Trophoblast cell (in vitro differentiated cells and primary cell): ENCODE measurements around the gene TC2N.
"Not testable (repeated sequence)": the region's sequence is repeated elsewhere in the genome, so short reads cannot be mapped to it uniquely, and the experiment has no call there.

Source experiments
- DNase-seq, 2 donors: peaks; one replicate each; pipeline ENCODE4 v3.0.0-alpha.2; 2016
- H2AFZ ChIP-seq: 2 replicates; pipeline ENCODE4 v1.6.1; 2013; ENCODE audit warnings: low read length, moderate library complexity, mild to moderate bottlenecking; ENCODE audit not compliant: insufficient read depth, poor library complexity
- H2AK5ac ChIP-seq: 2 replicates; pipeline ENCODE4 v1.6.1; 2013; ENCODE audit warnings: mild to moderate bottlenecking, low read length
- H2BK120ac ChIP-seq: 2 replicates; pipeline ENCODE4 v1.6.1; 2013; ENCODE audit warnings: low read length, mild to moderate bottlenecking, moderate library complexity; ENCODE audit not compliant: insufficient read depth, poor library complexity
- H2BK12ac ChIP-seq: 2 replicates; pipeline ENCODE4 v1.6.1; 2013; ENCODE audit warnings: mild to moderate bottlenecking, low read length, moderate library complexity
- H2BK5ac ChIP-seq: 2 replicates; pipeline ENCODE4 v1.6.1; 2013; ENCODE audit warnings: low read length, low read depth, moderate library complexity, mild to moderate bottlenecking; ENCODE audit not compliant: poor library complexity
- H3K14ac ChIP-seq: 2 replicates; pipeline ENCODE4 v1.6.1; 2013; ENCODE audit warnings: mild to moderate bottlenecking, low read length
- H3K18ac ChIP-seq: 2 replicates; pipeline ENCODE4 v1.6.1; 2013; ENCODE audit warnings: mild to moderate bottlenecking, low read length
- H3K23ac ChIP-seq: 2 replicates; pipeline ENCODE4 v1.6.1; 2013; ENCODE audit warnings: low read length
- H3K27ac ChIP-seq: 2 replicates; pipeline ENCODE4 v1.5.1; 2013; ENCODE audit warnings: low read depth, mild to moderate bottlenecking, inconsistent platforms, low read length, moderate library complexity
- H3K27me3 ChIP-seq: 2 replicates; pipeline ENCODE4 v1.6.1; 2013; ENCODE audit warnings: inconsistent platforms, mild to moderate bottlenecking, low read length, moderate library complexity; ENCODE audit not compliant: insufficient read depth
- H3K36me3 ChIP-seq, 2 experiments: 1 replicate in 1 of 2; 2 replicates in 1 of 2; pipeline ENCODE4 v1.6.1; 2013; ENCODE audit warnings: low read length in 2 of 2, mild to moderate bottlenecking in 2 of 2, moderate library complexity in 1 of 2; ENCODE audit not compliant: insufficient read depth in 2 of 2, control insufficient read depth in 1 of 2
- H3K4ac ChIP-seq: 2 replicates; pipeline ENCODE4 v1.6.1; 2013; ENCODE audit warnings: low read depth, mild to moderate bottlenecking, low read length, moderate library complexity
- H3K4me1 ChIP-seq, 2 experiments: 1 replicate in 1 of 2; 2 replicates in 1 of 2; pipeline ENCODE4 v1.6.1; 2013; ENCODE audit warnings: low read length in 2 of 2, mild to moderate bottlenecking in 2 of 2, moderate library complexity in 1 of 2; ENCODE audit not compliant: insufficient read depth in 2 of 2, control insufficient read depth in 1 of 2
- H3K4me2 ChIP-seq: 2 replicates; pipeline ENCODE4 v1.6.1; 2013; ENCODE audit warnings: inconsistent platforms, mild to moderate bottlenecking, low read length, moderate library complexity
- H3K4me3 ChIP-seq: 2 replicates; pipeline ENCODE4 v1.5.1; 2013; ENCODE audit warnings: mild to moderate bottlenecking, low read depth, low read length, inconsistent platforms
- H3K79me1 ChIP-seq: one replicate; pipeline ENCODE4 v1.6.1; 2013; ENCODE audit warnings: low read length
- H3K79me2 ChIP-seq: 2 replicates; pipeline ENCODE4 v1.6.1; 2013; ENCODE audit warnings: low read length, mild to moderate bottlenecking; ENCODE audit not compliant: control insufficient read depth, insufficient read depth, poor library complexity
- H3K9ac ChIP-seq: 2 replicates; pipeline ENCODE4 v1.6.1; 2013; ENCODE audit warnings: mild to moderate bottlenecking, low read length
- H3K9me3 ChIP-seq: 2 replicates; pipeline ENCODE4 v1.6.1; 2013; ENCODE audit warnings: low read depth, mild to moderate bottlenecking, control low read depth, inconsistent platforms, low read length; ENCODE audit not compliant: insufficient read depth
- H4K12ac ChIP-seq: 2 replicates; pipeline ENCODE4 v1.6.1; 2013; ENCODE audit warnings: low read depth, mild to moderate bottlenecking, low read length, moderate library complexity
- H4K8ac ChIP-seq: 2 replicates; pipeline ENCODE4 v1.6.1; 2013; ENCODE audit warnings: low read depth, mild to moderate bottlenecking, low read length, moderate library complexity
- H4K91ac ChIP-seq: one replicate; pipeline ENCODE4 v1.6.1; 2013; ENCODE audit warnings: low read depth, mild to moderate bottlenecking, low read length, moderate library complexity
- WGBS: extraction: QIAGEN DNeasy Blood & Tissue Kit; methylation state at CpG from one replicate; pipeline ENCODE4 v1.1.7; 2013; ENCODE audit warnings: missing lambda C conversion rate; ENCODE audit not compliant: insufficient read length, insufficient coverage; ENCODE audit errors: extremely low coverage; 5-methylcytosine and 5-hydroxymethylcytosine counted together

The TC2N gene

DNA sequence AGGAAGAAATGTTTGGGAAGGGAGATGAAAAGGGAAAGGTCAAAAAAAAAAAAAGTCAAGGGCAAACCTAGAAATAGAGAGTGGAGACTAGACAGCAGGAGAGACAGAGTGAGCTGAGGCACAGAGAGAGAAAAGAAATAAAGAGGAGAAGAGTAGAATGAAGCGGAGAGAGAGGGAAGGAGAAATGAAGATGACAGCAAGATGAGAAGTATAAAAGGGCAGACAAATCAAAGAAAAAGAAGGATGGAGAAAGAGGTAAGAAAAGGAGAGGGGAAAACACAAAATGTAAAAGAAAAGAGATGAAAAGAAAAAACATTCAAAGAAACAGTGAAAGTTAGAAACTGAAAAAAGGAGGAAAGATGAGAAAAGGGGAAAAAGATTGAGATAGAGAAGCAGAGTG lies 53.0 kb downstream of the TC2N start:
- H3K4me2 ChIP-seq = no peak overlapping the region
- 100% methylated on average over 1 of the region's 1 CpG for WGBS

DNA sequence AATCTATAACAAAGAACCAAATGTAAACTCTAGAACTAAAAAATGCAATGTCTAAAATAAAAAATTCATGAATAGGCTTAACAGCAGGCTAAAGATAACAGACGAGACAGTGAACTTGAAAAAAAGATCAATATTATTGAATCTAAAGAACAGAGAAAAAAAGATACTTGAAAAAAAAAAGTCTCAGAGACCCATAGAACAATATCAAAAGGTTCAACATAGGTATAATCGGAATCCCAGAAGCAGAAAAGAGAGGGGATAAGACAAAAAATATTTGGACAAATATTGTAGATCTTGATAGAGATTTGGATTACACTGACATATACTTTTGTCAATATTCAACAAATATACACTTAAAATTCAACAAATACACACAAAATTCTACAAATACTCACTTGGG lies 56.6 kb downstream of the TC2N start:
- DNase-seq = no peak
- no CpG with 5 or more reads among the region's 2 CpGs for WGBS
- H2AK5ac ChIP-seq = no peak overlapping the region

More for the DNA sequence above, 53.0 kb downstream of the TC2N start:
- Histone ChIP-seq H3K79me1 (no peaks in the 10 kb centered on the region), H2AFZ (no peak overlapping the region), H3K9ac (no peak overlapping the region), H3K18ac (no peak overlapping the region), H3K79me2 (no peaks in the 10 kb centered on the region), H3K9me3 (no peaks in the 10 kb centered on the region), H4K12ac (no peak overlapping the region), H3K4me3 (no peak overlapping the region), H3K27me3 (no peaks in the 10 kb centered on the region), H4K8ac (no peak overlapping the region), H3K4me1 (no peaks in the 10 kb centered on the region), H3K4ac (no peak overlapping the region), H3K23ac (no peak overlapping the region), H2BK12ac (no peak overlapping the region), H3K14ac (no peak overlapping the region), H2BK120ac (no peak overlapping the region), H4K91ac (no peak overlapping the region), H3K27ac (no peak overlapping the region), H2AK5ac (no peak overlapping the region), H3K36me3 (no peaks in the 10 kb centered on the region), H2BK5ac (no peak overlapping the region)
- DNase-seq = no peak

DNA sequence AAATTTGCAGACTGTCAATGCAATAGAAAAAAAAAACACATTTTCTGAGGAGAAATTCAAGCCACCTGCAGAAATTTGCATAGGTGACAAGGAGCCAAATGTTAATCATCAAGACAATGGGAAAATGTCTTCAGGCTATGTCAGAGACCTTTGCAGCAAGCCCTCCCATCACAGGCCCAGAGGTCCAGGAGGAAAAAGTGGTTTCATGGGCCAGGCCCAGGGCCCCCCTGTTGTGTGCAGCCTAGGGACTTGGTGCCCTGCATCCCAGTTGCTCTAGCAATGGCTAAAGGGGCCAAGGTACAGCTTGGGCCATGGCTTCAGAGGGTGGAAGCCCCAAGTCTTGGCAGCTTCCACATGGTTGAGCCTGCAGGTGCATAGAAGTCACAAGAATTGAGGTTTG lies 60.6 kb downstream of the TC2N start:
- H3K79me2 ChIP-seq = no peaks in the 10 kb centered on the region
- no peak overlapping the region for H3K18ac ChIP-seq
- no peak overlapping the region for H3K4me3 ChIP-seq
- no peak overlapping the region for H2BK12ac ChIP-seq
- no peaks in the 10 kb centered on the region for H3K4me1 ChIP-seq
- H3K79me1 ChIP-seq = no peaks in the 10 kb centered on the region
- H3K4me2 ChIP-seq = no peak overlapping the region
- H4K12ac ChIP-seq = no peak overlapping the region
- no peak overlapping the region for H3K23ac ChIP-seq
- no peak for DNase-seq
- no peak overlapping the region for H2BK5ac ChIP-seq
- H3K14ac ChIP-seq = no peak overlapping the region
- no peak overlapping the region for H3K4ac ChIP-seq
- H2AFZ ChIP-seq = no peak overlapping the region
- H4K8ac ChIP-seq = no peak overlapping the region
- H2BK120ac ChIP-seq = no peak overlapping the region
- H4K91ac ChIP-seq = no peak overlapping the region
- H3K27me3 ChIP-seq = no peaks in the 10 kb centered on the region
- no peak overlapping the region for H3K27ac ChIP-seq
- no peak overlapping the region for H2AK5ac ChIP-seq
- H3K9me3 ChIP-seq = peaks cover 7% of the 10 kb centered on the region
- no peak overlapping the region for H3K9ac ChIP-seq
- H3K36me3 ChIP-seq = peaks cover 5 to 10% of the 10 kb centered on the region in 2 experiments

More for the DNA sequence above, 56.6 kb downstream of the TC2N start:
- H3K79me2 ChIP-seq = no peaks in the 10 kb centered on the region
- H2BK12ac ChIP-seq = no peak overlapping the region
- no peak overlapping the region for H3K18ac ChIP-seq
- H2BK120ac ChIP-seq = no peak overlapping the region
- no peak overlapping the region for H2AFZ ChIP-seq
- H4K12ac ChIP-seq = no peak overlapping the region
- no peak overlapping the region for H3K27ac ChIP-seq
- H3K9ac ChIP-seq = no peak overlapping the region
- no peaks in the 10 kb centered on the region for H3K4me1 ChIP-seq
- H3K14ac ChIP-seq = no peak overlapping the region
- H2BK5ac ChIP-seq = no peak overlapping the region
- peaks cover 5 to 6% of the 10 kb centered on the region in 2 experiments for H3K36me3 ChIP-seq
- no peak overlapping the region for H3K4me2 ChIP-seq
- no peaks in the 10 kb centered on the region for H3K27me3 ChIP-seq
- H3K79me1 ChIP-seq = no peaks in the 10 kb centered on the region
- no peak overlapping the region for H3K4me3 ChIP-seq
- H3K4ac ChIP-seq = no peak overlapping the region
- no peak overlapping the region for H3K23ac ChIP-seq
- H4K91ac ChIP-seq = no peak overlapping the region
- no peak overlapping the region for H4K8ac ChIP-seq
- H3K9me3 ChIP-seq = peaks cover 7% of the 10 kb centered on the region

DNA sequence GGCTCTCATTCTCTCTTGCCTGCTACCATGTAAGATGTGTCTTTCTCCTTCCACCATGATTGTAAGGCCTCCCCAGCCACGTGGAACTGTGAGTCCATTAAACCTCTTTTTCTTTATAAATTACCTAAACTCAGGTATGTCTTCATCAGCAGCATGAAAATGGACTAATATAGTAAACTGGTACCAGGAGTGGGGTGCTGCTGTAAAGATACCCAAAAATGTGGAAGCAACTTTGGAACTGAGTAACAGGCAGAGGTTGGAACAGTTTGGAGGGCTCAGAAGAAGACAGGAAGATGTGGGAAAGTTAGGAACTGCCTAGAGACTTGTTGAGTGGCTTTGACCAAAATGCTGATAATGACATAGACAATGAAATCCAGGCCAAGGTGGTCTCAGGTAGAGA lies 61.2 kb downstream of the TC2N start:
- H2AFZ ChIP-seq, H3K14ac ChIP-seq, H3K79me2 ChIP-seq, H3K4me3 ChIP-seq, H3K4me2 ChIP-seq, H4K91ac ChIP-seq, H3K18ac ChIP-seq, DNase-seq, H2BK12ac ChIP-seq, H3K27ac ChIP-seq, H3K79me1 ChIP-seq, H4K12ac ChIP-seq, H2BK5ac ChIP-seq, H2BK120ac ChIP-seq, H3K36me3 ChIP-seq, H3K23ac ChIP-seq, H3K9me3 ChIP-seq, H3K27me3 ChIP-seq, H3K4me1 ChIP-seq, H3K4ac ChIP-seq, H4K8ac ChIP-seq, H3K9ac ChIP-seq, H2AK5ac ChIP-seq: not testable (repeated sequence)
- no CpG with 5 or more reads among the region's 1 CpG for WGBS

DNA sequence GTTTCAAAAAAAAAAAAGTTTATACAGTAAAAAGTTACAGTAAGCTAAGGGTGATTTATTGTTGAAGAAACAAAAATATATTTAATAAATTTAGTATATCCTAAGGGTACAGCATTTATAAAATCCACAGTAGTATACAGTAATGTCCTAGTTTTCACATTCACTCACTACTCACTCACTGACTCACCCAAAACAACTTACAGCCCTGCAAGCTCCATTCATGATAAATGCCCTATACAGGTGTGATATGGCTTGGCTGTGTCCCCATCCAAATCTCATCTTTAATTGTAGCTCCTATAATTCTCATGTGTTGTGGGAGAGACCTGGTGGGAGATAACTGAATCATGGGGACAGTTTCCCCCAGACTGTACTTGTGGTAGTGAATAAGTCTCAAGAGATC lies 61.7 kb downstream of the TC2N start:
- Histone ChIP-seq H2AFZ (no peak overlapping the region), H3K9me3 (peaks cover 7% of the 10 kb centered on the region), H3K18ac (no peak overlapping the region), H2BK120ac (no peak overlapping the region), H3K4me2 (no peak overlapping the region), H3K23ac (no peak overlapping the region), H3K9ac (no peak overlapping the region), H3K4me3 (no peak overlapping the region), H2BK5ac (no peak overlapping the region), H2BK12ac (no peak overlapping the region), H3K27ac (no peak overlapping the region), H3K14ac (no peak overlapping the region), H3K4ac (no peak overlapping the region), H3K4me1 (no peaks in the 10 kb centered on the region), H4K12ac (no peak overlapping the region), H3K27me3 (no peaks in the 10 kb centered on the region), H4K91ac (no peak overlapping the region), H3K36me3 (peaks cover 5 to 10% of the 10 kb centered on the region in 2 experiments), H3K79me1 (no peaks in the 10 kb centered on the region), H4K8ac (no peak overlapping the region), H2AK5ac (no peak overlapping the region), H3K79me2 (no peaks in the 10 kb centered on the region)
- DNase-seq = no peak
